Cardiac muscle cell (in vitro differentiated cells and primary cell): ENCODE results near the gene RAPGEF1. TPM values are rescaled to one million over a fixed set of nuclear protein-coding genes. Genes with fewer than 3 reads are reported as not detected.

Experiments
- DNase-seq, 2 donors: peaks; one replicate each; pipeline versions ENCODE4 v3.0.0 to v3.0.0-alpha.2; 2010 to 2017; ENCODE audit warnings: low read depth in 1 of 2, low spot score in 1 of 2
- H3K27ac ChIP-seq: fragments of 200-600 bp; sonication (generic); 2 replicates; pipeline ENCODE4 v1.5.1; 2016
- H3K27me3 ChIP-seq: fragments of 200-600 bp; sonication (generic); 2 replicates; pipeline ENCODE4 v1.6.0; 2016; ENCODE audit warnings: control low read depth
- H3K36me3 ChIP-seq: fragments of 200-600 bp; sonication (generic); 2 replicates; pipeline ENCODE4 v1.5.1; 2016; ENCODE audit warnings: control low read depth
- H3K4me1 ChIP-seq: fragments of 200-600 bp; sonication (generic); 2 replicates; pipeline ENCODE4 v1.8.1; 2017; ENCODE audit warnings: low read depth, mild to moderate bottlenecking, mixed run types
- H3K4me3 ChIP-seq: fragments of 200-600 bp; sonication (generic); 2 replicates; pipeline ENCODE4 v1.5.1; 2016; ENCODE audit warnings: mild to moderate bottlenecking
- H3K9me3 ChIP-seq: fragments of 200-600 bp; sonication (generic); 2 replicates; pipeline ENCODE4 v1.5.1; 2017; ENCODE audit warnings: low read depth, mild to moderate bottlenecking, control low read depth
- CTCF ChIP-seq: IDR thresholded peaks from 2 replicates; pipeline ENCODE4 v1.5.1; 2012; ENCODE audit warnings: low read depth, mild to moderate bottlenecking, low read length
- polyA plus RNA-seq: library from polyadenylated mRNA; unstranded; fragments of >200 nt; fragmentation: Nextera tagmentation; extraction: Ambion mirVana; gene quantifications from 2 replicates; pipeline ENCODE4 v1.2.1, GENCODE V29; 2016
- total RNA-seq: library from RNA; depleted of rRNA; stranded (reverse); fragments of >200 nt; gene quantifications from 2 replicates; pipeline ENCODE4 v1.2.3, GENCODE V29; 2016

RAPGEF1 gene
- total and polyA plus RNA-seq, 2 experiments from 2014 or later: 42.1 to 51.1 TPM

DNA sequence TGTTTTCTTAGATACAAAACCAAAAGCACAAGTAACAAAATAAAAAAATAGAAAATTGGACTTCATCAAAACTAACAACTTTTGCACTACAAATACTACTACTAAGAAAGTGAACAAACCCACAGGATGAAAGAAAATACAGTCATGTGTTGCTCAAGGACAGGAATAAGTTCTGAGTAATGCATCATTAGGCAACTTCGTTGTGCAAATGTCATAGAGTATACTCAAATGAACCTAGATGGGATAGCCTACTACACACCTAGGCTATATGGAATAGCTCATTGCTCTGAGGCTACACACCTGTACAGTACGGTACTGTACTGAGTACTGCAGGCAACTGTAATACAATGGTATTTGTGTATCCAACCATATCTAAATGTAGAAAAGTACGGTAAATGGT lies 88.3 kb downstream of the RAPGEF1 start:
- H3K9me3 ChIP-seq: no peaks in the 10 kb centered on the region
- TF ChIP-seq CTCF: no peak
- H3K4me3 ChIP-seq: no peak overlapping the region
- H3K27ac ChIP-seq: no peak overlapping the region
- no peaks in the 10 kb centered on the region for H3K36me3 ChIP-seq
- peaks cover 29% of the 10 kb centered on the region for H3K27me3 ChIP-seq
- peak in 1 of 2 donors; percentile 64 for DNase-seq
- peaks cover 3% of the 10 kb centered on the region for H3K4me1 ChIP-seq

DNA sequence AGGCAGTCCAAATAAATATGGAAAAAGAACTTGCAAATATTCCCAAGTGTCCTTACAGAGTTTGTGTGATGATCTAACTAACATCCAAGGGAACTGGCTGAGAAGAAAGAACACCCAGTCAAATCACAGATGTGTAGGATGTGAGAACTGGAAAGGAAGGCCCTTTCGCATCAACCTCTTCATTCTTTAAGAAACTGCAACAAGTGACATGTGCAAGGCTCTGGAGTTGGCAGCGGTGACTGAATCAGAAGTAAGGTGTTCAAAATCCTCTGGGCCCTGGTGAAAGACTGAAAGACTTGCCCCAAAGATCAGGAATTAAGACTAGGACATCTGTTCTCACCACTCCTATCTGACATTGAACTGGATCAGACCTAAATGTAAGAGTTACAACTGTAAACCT lies 88.7 kb downstream of the RAPGEF1 start:
- H3K4me1 ChIP-seq: no peaks in the 10 kb centered on the region

GRCh38 chr9:131650254-131650653 lies 89.6 kb downstream of the RAPGEF1 start:
- TF ChIP-seq CTCF: no peak
- H3K4me3 ChIP-seq: no peak overlapping the region
- no peaks in the 10 kb centered on the region for H3K36me3 ChIP-seq
- no peak overlapping the region for H3K27ac ChIP-seq
- DNase-seq: no peak
- H3K9me3 ChIP-seq: no peaks in the 10 kb centered on the region
- H3K27me3 ChIP-seq: peaks cover 29% of the 10 kb centered on the region
- peaks cover 6% of the 10 kb centered on the region for H3K4me1 ChIP-seq

More for the DNA sequence above, 88.7 kb downstream of the RAPGEF1 start:
- no peak for TF ChIP-seq CTCF
- Histone ChIP-seq H3K27me3 (peaks cover 29% of the 10 kb centered on the region), H3K27ac (no peak overlapping the region), H3K9me3 (no peaks in the 10 kb centered on the region), H3K36me3 (no peaks in the 10 kb centered on the region), H3K4me3 (no peak overlapping the region)
- no peak for DNase-seq

- Histone ChIP-seq H3K4me1 (peaks cover 13% of the 10 kb centered on the region), H3K27ac (no peak overlapping the region), H3K4me3 (no peak overlapping the region), H3K9me3 (no peaks in the 10 kb centered on the region), H3K27me3 (peaks cover 29% of the 10 kb centered on the region), H3K36me3 (no peaks in the 10 kb centered on the region)
- TF ChIP-seq CTCF: no peak
- DNase-seq: no peak
These were observed 90.2 kb downstream of the RAPGEF1 start for GRCh38 chr9:131649646-131650045.

DNA sequence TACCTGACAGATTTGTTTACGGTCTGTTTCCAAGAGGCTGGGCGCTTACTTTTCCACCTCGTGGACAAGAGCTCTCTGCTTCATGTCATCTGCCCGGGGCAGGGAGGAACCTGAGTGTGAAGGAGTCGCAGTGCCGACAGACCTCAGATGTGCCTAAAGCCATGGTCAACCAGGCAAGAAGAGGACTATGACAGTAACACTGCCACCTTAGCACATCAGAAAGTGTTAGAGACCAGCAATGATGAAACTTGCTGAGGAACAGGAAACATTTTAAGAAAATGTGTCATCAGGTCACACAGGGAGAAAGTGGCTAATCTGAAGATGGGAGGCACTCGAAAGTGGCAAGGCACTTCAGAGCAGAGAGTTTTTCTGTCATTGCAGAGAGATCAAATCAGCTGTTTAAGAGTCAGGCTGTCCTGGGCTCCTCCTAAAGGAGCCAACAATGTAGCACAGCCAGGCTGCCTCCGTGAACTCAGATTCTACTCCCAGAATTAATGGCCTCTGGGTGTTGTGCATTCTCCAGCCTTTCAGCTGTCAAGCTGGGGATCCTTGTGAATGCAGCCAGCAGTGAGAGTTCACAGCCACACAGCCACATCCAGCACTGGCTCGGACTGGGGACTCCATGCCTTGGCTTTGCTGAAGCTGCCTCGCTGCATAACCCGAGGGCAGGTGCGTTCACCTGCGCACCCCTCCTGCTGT lies 94.6 kb downstream of the RAPGEF1 start:
- peaks cover 15% of the 10 kb centered on the region for H3K4me1 ChIP-seq
- no peaks in the 10 kb centered on the region for H3K36me3 ChIP-seq
- no peak overlapping the region for H3K4me3 ChIP-seq
- peak in 1 of 2 donors; percentile 84 for DNase-seq
- H3K27ac ChIP-seq: peak overlapping the region; percentile 38
- H3K9me3 ChIP-seq: no peaks in the 10 kb centered on the region
- no peak for TF ChIP-seq CTCF
- peaks cover 57% of the 10 kb centered on the region for H3K27me3 ChIP-seq
